Psoas muscle (tissue), 8 donors: ENCODE data around the gene RNF112. TPM values are rescaled to one million over a fixed set of nuclear protein-coding genes. Genes with fewer than 3 reads are reported as not detected.

Experiments
- ATAC-seq, 4 donors: fragments of 200-7000 bp; cut with Tn5 transposase; one replicate each; pipeline ENCODE4 v1.9.1; 2020; ENCODE audit warnings: moderate library complexity in 3 of 4, mild to moderate bottlenecking in 2 of 4
- DNase-seq, 2 donors: peaks; one replicate each; pipeline ENCODE4 v3.0.0-alpha.2; 2020
- H3K27ac ChIP-seq: fragments of 200-600 bp; one replicate; pipeline ENCODE4 v1.8.0; 2022
- H3K27me3 ChIP-seq, 3 donors: fragments of 200-600 bp in 1 of 3; one replicate each; pipeline versions ENCODE4 v1.6.1 to v1.8.0; 2013 to 2022; ENCODE audit warnings: low read length in 2 of 3, mild to moderate bottlenecking in 2 of 3, moderate library complexity in 1 of 3; ENCODE audit not compliant: insufficient read depth in 3 of 3
- H3K36me3 ChIP-seq, 2 donors: fragments of 200-600 bp in 1 of 2; one replicate each; pipeline versions ENCODE4 v1.6.1 to v1.8.0; 2013 to 2022; ENCODE audit warnings: low read depth in 1 of 2, mild to moderate bottlenecking in 1 of 2, moderate library complexity in 1 of 2; ENCODE audit not compliant: insufficient read depth in 1 of 2
- H3K4me1 ChIP-seq: fragments of 200-600 bp; one replicate; pipeline ENCODE4 v1.8.0; 2022
- H3K4me3 ChIP-seq: fragments of 200-600 bp; one replicate; pipeline ENCODE4 v1.8.0; 2022; ENCODE audit warnings: mild to moderate bottlenecking
- H3K9me3 ChIP-seq: fragments of 200-600 bp; one replicate; pipeline ENCODE4 v1.8.0; 2022
- WGBS, 3 donors: extraction: QIAGEN DNeasy Blood & Tissue Kit; methylation state at CpG; one replicate each; pipeline versions ENCODE4 v1.1.6 to v1.1.7; 2013; 5-methylcytosine and 5-hydroxymethylcytosine counted together
- intact Hi-C, 2 donors: fragments of 100-400 bp; cut with DNase I; formaldehyde crosslinking; loops; one replicate each; pipeline versions ENCODE4 v1.11.0 to v1.14.2; 2022
- long read RNA-seq, 2 donors: library from polyadenylated mRNA; unstranded; transcript quantifications; one replicate each; pipeline ENCODE4 v2.0.0, GENCODE V29; 2021
- polyA plus RNA-seq, 3 donors: library from polyadenylated mRNA; stranded (reverse); fragments of 200-250 nt; gene quantifications; one replicate each; pipeline ENCODE4 v1.2.3, GENCODE V29; 2013
- total RNA-seq, 4 donors: library from RNA; stranded (reverse); fragmentation: NEBNext Ultra II Directional in 2 of 4; extraction: Animal tissue kit (Norgen Biotek cat#: 25700) in 2 of 4; gene quantifications; one replicate each; pipeline versions ENCODE4 v1.2.1 to v1.2.4, GENCODE V29; 2021 to 2023
- TF ChIP-seq, protein P1 (sequence below): fragments of 200-600 bp; IDR thresholded peaks from one replicate; pipeline ENCODE4 v1.8.0; 2022; ENCODE audit warnings: antibody characterized with exemption
- donor health status: healthy with polysubstance abuse.
- donor health status: DM: no; HTN: no; CAD: no; lungs with moderate emphysema.
- donor health status: Bipolar disorder and iron deficiency.
- donor health status: healthy.
- donor health status: DM: yes; HTN: yes; CAD: no.
- donor health status: DM: no; HTN: no; CAD: no.
- donor health status: DM: no; HTN: no; CAD: no.
- donor health status: DM: yes; HTN: yes; CAD: no.

RNF112 gene, protein sequence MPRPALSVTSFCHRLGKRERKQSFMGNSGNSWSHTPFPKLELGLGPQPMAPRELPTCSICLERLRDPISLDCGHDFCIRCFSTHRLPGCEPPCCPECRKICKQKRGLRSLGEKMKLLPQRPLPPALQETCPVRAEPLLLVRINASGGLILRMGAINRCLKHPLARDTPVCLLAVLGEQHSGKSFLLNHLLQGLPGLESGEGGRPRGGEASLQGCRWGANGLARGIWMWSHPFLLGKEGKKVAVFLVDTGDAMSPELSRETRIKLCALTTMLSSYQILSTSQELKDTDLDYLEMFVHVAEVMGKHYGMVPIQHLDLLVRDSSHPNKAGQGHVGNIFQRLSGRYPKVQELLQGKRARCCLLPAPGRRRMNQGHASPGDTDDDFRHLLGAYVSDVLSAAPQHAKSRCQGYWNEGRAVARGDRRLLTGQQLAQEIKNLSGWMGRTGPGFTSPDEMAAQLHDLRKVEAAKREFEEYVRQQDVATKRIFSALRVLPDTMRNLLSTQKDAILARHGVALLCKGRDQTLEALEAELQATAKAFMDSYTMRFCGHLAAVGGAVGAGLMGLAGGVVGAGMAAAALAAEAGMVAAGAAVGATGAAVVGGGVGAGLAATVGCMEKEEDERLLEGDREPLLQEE
- total RNA-seq (1 to 10 TPM in 2 of 4 donors, under 1 TPM in 2; 0.49 to 1.3 (median 0.85) TPM), polyA plus RNA-seq (1 to 10 TPM in 2 of 3 donors, under 1 TPM in 1; 0.25 to 1.5 (median 1.3) TPM)
- long read RNA-seq, donor 1 = 0 reads
- long read RNA-seq, donor 2 = 0 reads

DNA sequence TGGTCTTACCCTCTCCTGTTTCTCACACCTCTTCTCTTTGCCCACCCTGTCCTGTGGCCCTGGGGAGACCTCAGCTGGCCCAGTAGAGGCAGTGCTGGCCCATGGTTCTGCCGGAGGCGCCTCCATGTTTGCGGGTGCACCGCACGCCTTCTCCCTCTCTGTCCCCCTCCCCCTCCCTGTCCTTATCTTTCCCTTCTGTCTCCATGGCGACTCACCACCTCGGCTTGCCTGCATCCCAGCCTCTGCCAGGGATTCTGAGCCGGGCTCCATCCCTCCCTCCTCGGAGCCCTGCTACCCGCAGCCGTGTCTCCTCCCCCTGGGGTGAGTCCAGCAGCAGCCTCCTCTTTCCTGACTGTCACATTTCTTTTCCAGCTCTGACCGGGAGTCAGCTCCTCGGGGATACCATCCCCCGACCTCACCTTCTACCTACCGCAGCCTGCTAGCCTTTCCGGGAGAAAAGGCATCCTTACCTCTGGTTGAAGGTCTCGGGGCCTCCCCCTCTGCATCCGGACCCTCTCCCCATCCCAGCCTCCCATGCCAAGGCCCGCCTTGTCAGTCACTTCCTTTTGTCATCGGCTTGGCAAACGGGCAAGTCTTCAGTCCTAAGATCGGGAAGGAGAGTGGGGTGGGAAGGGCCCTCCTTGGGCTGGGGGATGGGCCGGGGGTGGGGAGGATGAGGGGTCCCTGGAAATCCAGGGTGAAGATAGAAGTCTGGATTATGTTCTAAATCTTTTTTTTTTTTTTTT, at the start of gene RNF112:
RNF112 (plus strand) TSS at position 358 of the 746 bp plus-strand sequence; CDS start at position 535, 177 bp downstream.
- Histone ChIP-seq H3K36me3 (no peaks in the 10 kb centered on the region), H3K9me3 (no peaks in the 10 kb centered on the region), H3K27me3 (no peaks in the 10 kb centered on the region), H3K4me3 (peak within 1 kb of the TSS; percentile 35), H3K4me1 (no peaks in the 10 kb centered on the region), H3K27ac (no peak within 1 kb of the TSS)
- intact Hi-C loops = no loop called here
- TF ChIP-seq, protein P1, sequence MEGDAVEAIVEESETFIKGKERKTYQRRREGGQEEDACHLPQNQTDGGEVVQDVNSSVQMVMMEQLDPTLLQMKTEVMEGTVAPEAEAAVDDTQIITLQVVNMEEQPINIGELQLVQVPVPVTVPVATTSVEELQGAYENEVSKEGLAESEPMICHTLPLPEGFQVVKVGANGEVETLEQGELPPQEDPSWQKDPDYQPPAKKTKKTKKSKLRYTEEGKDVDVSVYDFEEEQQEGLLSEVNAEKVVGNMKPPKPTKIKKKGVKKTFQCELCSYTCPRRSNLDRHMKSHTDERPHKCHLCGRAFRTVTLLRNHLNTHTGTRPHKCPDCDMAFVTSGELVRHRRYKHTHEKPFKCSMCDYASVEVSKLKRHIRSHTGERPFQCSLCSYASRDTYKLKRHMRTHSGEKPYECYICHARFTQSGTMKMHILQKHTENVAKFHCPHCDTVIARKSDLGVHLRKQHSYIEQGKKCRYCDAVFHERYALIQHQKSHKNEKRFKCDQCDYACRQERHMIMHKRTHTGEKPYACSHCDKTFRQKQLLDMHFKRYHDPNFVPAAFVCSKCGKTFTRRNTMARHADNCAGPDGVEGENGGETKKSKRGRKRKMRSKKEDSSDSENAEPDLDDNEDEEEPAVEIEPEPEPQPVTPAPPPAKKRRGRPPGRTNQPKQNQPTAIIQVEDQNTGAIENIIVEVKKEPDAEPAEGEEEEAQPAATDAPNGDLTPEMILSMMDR = no peak
- 24 to 28% (median 26%) methylated on average over 21 to 23 of the region's 23 CpGs for WGBS, 3 donors
- DNase-seq = peak in 1 of 2 donors; percentile 45
- ATAC-seq = peak in 2 of 4 donors; percentile 35 to 40

DNA sequence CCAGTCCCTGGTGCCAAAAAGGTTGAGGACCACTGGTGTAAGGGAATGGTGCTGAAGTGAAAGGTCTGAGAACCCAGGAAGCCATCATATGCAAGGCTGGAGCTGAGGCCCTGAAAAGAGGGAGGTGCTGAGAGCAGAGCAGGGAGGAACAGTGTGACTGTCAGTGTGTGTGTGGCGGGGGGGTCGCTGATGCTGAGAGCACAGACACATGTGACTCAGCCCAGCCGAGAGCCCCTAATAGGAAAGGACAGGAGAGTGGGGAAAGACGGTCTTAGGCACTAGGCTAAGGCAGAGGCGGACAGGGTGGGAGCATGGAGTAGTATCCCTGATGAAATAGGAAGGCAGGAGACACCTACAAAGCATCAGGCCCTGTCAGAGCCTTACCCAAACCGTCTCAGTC, 49.7 kb upstream of the RNF112 start:
- 69 to 79% (median 74%) methylated on average over 6 of the region's 6 CpGs for WGBS, 3 donors
- no peak for ATAC-seq
- Histone ChIP-seq H3K4me1 (no peaks in the 10 kb centered on the region), H3K9me3 (no peaks in the 10 kb centered on the region), H3K27me3 (no peaks in the 10 kb centered on the region), H3K27ac (no peak overlapping the region), H3K36me3 (peaks cover 0 to 10% of the 10 kb centered on the region in 2 donors), H3K4me3 (no peak overlapping the region)
- no peak for DNase-seq
- intact Hi-C loops = loop anchor here in 1 of 2 donors (10.0 kb wide), 1 partner anchor 403 kb away; no protein-coding TSS in a partner anchor
- TF ChIP-seq, protein P1 = no peak

DNA sequence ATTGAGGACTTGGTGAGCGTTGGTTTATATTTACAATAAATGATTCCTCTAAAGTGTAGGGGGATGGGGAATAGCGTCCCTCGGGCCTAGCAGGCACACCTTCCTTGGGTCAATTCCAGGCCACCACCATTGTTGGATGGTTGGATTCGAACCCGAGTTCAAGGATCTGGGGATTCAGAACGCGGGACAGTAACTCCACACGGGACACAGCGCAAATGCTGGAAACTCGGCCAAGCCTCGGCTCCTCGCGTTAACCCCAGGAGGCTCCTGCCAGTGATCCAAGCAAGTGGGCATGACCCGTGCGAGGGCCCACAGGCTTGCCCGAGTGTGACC, 49.1 kb upstream of the RNF112 start:
- no peaks in the 10 kb centered on the region for H3K9me3 ChIP-seq
- peak overlapping the region; percentile 90 for H3K4me3 ChIP-seq
- intact Hi-C loops = loop anchor here (2.0 to 10.0 kb wide), 4 partner anchors 85 to 405 kb away; no protein-coding TSS in a partner anchor
- ATAC-seq (no peak), DNase-seq (no peak)
- WGBS, 3 donors = 14 to 19% (median 15%) methylated on average over 16 of the region's 16 CpGs
- TF ChIP-seq, protein P1 = no peak
- peaks cover 0 to 6% of the 10 kb centered on the region in 2 donors for H3K36me3 ChIP-seq
- H3K27ac ChIP-seq = peak overlapping the region; percentile 76
- no peaks in the 10 kb centered on the region for H3K27me3 ChIP-seq
- H3K4me1 ChIP-seq = no peaks in the 10 kb centered on the region

DNA sequence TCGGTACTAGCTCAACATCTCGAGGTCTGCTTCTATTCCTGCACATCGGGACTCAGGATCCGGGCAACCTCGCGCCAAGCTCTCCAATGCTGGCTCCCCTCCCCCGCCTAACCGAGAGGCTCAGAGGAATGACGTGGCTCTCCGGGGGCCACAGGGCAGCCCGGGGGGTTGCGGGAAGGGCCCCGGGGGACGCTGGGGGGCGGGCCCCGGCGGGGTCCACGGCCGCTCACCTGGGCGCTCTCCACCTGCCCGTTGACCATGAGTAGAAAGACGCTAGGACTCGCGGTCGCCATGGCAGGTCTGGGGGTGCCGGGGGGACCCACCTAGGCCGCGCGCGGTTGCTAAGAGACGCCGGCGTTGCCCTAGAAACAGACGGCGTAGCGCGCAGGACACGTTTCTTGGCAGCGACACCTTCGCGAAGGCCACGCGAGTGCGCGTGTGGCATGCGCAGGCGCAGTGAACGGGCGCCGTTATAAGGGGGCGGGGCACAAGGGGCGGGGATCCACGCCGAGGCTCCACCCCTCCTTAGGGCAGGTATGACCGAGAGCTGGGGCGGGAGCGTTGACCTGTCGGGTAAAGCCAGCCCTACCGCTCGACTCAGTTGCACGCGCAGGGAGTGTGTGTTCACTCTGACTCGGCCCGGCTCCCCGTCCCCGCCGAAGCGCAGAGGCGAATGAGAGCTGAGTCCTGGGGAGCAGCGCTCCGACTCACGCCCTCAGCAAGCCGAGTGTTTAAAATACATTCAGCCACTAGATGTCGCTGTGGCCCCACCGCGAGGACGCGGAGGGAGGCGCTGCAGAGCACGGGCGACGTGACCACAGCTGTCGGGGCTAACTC, 48.5 kb upstream of the RNF112 start, which contains the start of gene B9D1:
B9D1 (minus strand) TSS at position 447 of the 837 bp plus-strand sequence; CDS start at position 293, 154 bp downstream.
- 0% methylated on average over 75 to 83 of the region's 83 CpGs for WGBS, 3 donors

More for the DNA sequence above, 48.5 kb upstream of the RNF112 start, which contains the start of gene B9D1:
- Histone ChIP-seq H3K36me3 (peaks cover 0 to 1% of the 10 kb centered on the region in 2 donors), H3K27me3 (no peaks in the 10 kb centered on the region), H3K9me3 (no peaks in the 10 kb centered on the region), H3K4me1 (no peaks in the 10 kb centered on the region), H3K27ac (peak within 1 kb of the TSS; percentile 76), H3K4me3 (peak within 1 kb of the TSS; percentile 90)
- intact Hi-C loops = loop anchor here (2.0 to 10.0 kb wide), 4 partner anchors 84 to 404 kb away; no protein-coding TSS in a partner anchor
- TF ChIP-seq, protein P1 = peak; percentile 97
- ATAC-seq = peak; percentile 96 to 98 (median 96)
- peak; percentile 91 to 97 for DNase-seq
